OCI-LY3 (cell line): ENCODE results near the gene AKT1S1.

ENCODE experiments used
- H2AFZ ChIP-seq: fragments of 200-600, 300-600 bp; shearing (Covaris generic); 2 replicates; pipeline ENCODE4 v1.6.0; 2014; ENCODE audit warnings: antibody characterized with exemption, low read depth, low read length
- H3K27ac ChIP-seq: fragments of 200-600, 300-600 bp; sonication (generic); 2 replicates; pipeline ENCODE4 v1.5.1; 2014; ENCODE audit warnings: mild to moderate bottlenecking, low read length, moderate library complexity, mixed read lengths
- H3K27me3 ChIP-seq: fragments of 200-600, 300-600 bp; sonication (generic); 2 replicates; pipeline ENCODE4 v1.6.1; 2014; ENCODE audit warnings: low read depth, low read length, mixed read lengths
- H3K36me3 ChIP-seq: fragments of 200-600, 300-600 bp; sonication (generic); replicated peaks from 2 replicates; pipeline ENCODE3; 2014; ENCODE audit warnings: low read depth, low read length, mixed read lengths
- H3K4me1 ChIP-seq: fragments of 300-600, 200-600 bp; sonication (generic); 2 replicates; pipeline ENCODE4 v1.6.1; 2014; ENCODE audit warnings: low read length, mixed read lengths
- H3K4me2 ChIP-seq: fragments of 200-600, 300-600 bp; sonication (generic); 2 replicates; pipeline ENCODE4 v1.6.1; 2014; ENCODE audit warnings: low read length, mixed read lengths
- H3K4me3 ChIP-seq: fragments of 300-600, 200-600 bp; sonication (generic); 2 replicates; pipeline ENCODE4 v1.5.1; 2014; ENCODE audit warnings: antibody characterized with exemption, mild to moderate bottlenecking, low read length, moderate library complexity
- H3K79me2 ChIP-seq: fragments of 300-600, 200-600 bp; shearing (Covaris generic); 2 replicates; pipeline ENCODE4 v1.6.1; 2014; ENCODE audit warnings: mild to moderate bottlenecking, low read length, mixed read lengths
- H3K9ac ChIP-seq: fragments of 300-600, 200-600 bp; shearing (Covaris generic); 2 replicates; pipeline ENCODE4 v1.6.0; 2014; ENCODE audit warnings: mild to moderate bottlenecking, low read length, moderate library complexity
- H3K9me3 ChIP-seq: fragments of 200-600, 300-600 bp; shearing (Covaris generic); 2 replicates; pipeline ENCODE4 v1.6.1; 2014; ENCODE audit warnings: low read length, mixed read lengths; ENCODE audit not compliant: insufficient read depth
- H4K20me1 ChIP-seq: fragments of 200-600, 300-600 bp; sonication (generic); 2 replicates; pipeline ENCODE4 v1.6.1; 2016; ENCODE audit warnings: low read length, mixed read lengths; ENCODE audit not compliant: insufficient read depth
- CTCF ChIP-seq: fragments of 200-600, 300-600 bp; sonication (generic); IDR thresholded peaks from 2 replicates; pipeline ENCODE4 v1.5.1; 2014; ENCODE audit warnings: antibody characterized with exemption, low read length, low read depth
- EZH2phosphoT487 ChIP-seq: fragments of 200-600 bp; shearing (Covaris generic); IDR thresholded peaks from 2 replicates; pipeline ENCODE4 v1.6.1; 2018; ENCODE audit warnings: antibody characterized with exemption, mixed run types, low read depth

The AKT1S1 gene

GRCh38 chr19:49848938-49849337 lies 28.2 kb downstream of the AKT1S1 start:
- H3K79me2 ChIP-seq: peaks cover 23% of the 10 kb centered on the region
- peaks cover 43% of the 10 kb centered on the region for H3K4me1 ChIP-seq
- H3K27ac ChIP-seq: no peak overlapping the region
- H3K4me3 ChIP-seq: no peak overlapping the region; the same call in 1 of the 2 replicates
- peaks cover 20% of the 10 kb centered on the region for H4K20me1 ChIP-seq
- peaks cover 7% of the 10 kb centered on the region for H3K9me3 ChIP-seq
- H3K27me3 ChIP-seq: no peaks in the 10 kb centered on the region
- H3K9ac ChIP-seq: no peak overlapping the region
- H3K36me3 ChIP-seq: peaks cover 15% of the 10 kb centered on the region
- no peak overlapping the region for H2AFZ ChIP-seq
- peak overlapping the region; percentile 31 for H3K4me2 ChIP-seq
- TF ChIP-seq EZH2phosphoT487: no peak
- no peak for TF ChIP-seq CTCF

- Histone ChIP-seq H3K4me1 (peaks cover 37% of the 10 kb centered on the region), H3K36me3 (peaks cover 15% of the 10 kb centered on the region), H4K20me1 (peaks cover 13% of the 10 kb centered on the region), H3K79me2 (peaks cover 14% of the 10 kb centered on the region), H3K4me2 (peak overlapping the region; percentile 31), H3K9me3 (peaks cover 7% of the 10 kb centered on the region), H3K9ac (no peak overlapping the region), H3K27ac (no peak overlapping the region), H3K27me3 (no peaks in the 10 kb centered on the region), H2AFZ (no peak overlapping the region), H3K4me3 (no peak overlapping the region; the same call in 1 of the 2 replicates)
- TF ChIP-seq EZH2phosphoT487 (no peak), CTCF (no peak)
These were observed 29.1 kb downstream of the AKT1S1 start for GRCh38 chr19:49847731-49848696.

- Histone ChIP-seq H3K27me3 (no peaks in the 10 kb centered on the region), H3K4me2 (no peak overlapping the region), H3K9me3 (peaks cover 7% of the 10 kb centered on the region), H4K20me1 (no peaks in the 10 kb centered on the region), H3K4me1 (peaks cover 25% of the 10 kb centered on the region), H3K27ac (no peak overlapping the region), H2AFZ (no peak overlapping the region), H3K36me3 (peaks cover 15% of the 10 kb centered on the region), H3K9ac (no peak overlapping the region), H3K79me2 (no peaks in the 10 kb centered on the region; the same call in 1 of the 2 replicates), H3K4me3 (no peak overlapping the region)
- TF ChIP-seq EZH2phosphoT487 (no peak), CTCF (no peak)
These were observed 30.7 kb downstream of the AKT1S1 start for GRCh38 chr19:49846408-49846807.

GRCh38 chr19:49845414-49845813 lies 31.7 kb downstream of the AKT1S1 start:
- TF ChIP-seq CTCF: no peak
- no peak for TF ChIP-seq EZH2phosphoT487
- peaks cover 21% of the 10 kb centered on the region for H3K36me3 ChIP-seq
- no peaks in the 10 kb centered on the region for H3K79me2 ChIP-seq
- H3K4me1 ChIP-seq: peaks cover 25% of the 10 kb centered on the region
- H3K4me2 ChIP-seq: no peak overlapping the region
- H4K20me1 ChIP-seq: no peaks in the 10 kb centered on the region
- no peak overlapping the region for H3K27ac ChIP-seq
- no peak overlapping the region for H3K4me3 ChIP-seq
- H3K9ac ChIP-seq: no peak overlapping the region
- H3K27me3 ChIP-seq: no peaks in the 10 kb centered on the region
- no peak overlapping the region for H2AFZ ChIP-seq
- H3K9me3 ChIP-seq: peaks cover 7% of the 10 kb centered on the region
